Common myeloid progenitor, CD34-positive (primary cell): ENCODE data around the gene CLDN1.
A peak's percentile ranks its signal among the peaks of the same experiment; 100 is the strongest.
"Not testable (repeated sequence)": the region's sequence is repeated elsewhere in the genome, so short reads cannot be mapped to it uniquely, and the experiment has no call there.

Experiments
- CTCF ChIA-PET: fragments of 350-600 bp; sonication (Branson Sonifier 250); formaldehyde crosslinking; loops from one replicate; lab custom pipeline; 2021; ENCODE audit warnings: antibody characterized with exemption; lab: Charles Lee
- POLR2A ChIA-PET: fragments of 350-600 bp; sonication (Branson Sonifier 250); formaldehyde crosslinking; loops from one replicate; lab custom pipeline; 2021; ENCODE audit warnings: antibody characterized with exemption; lab: Charles Lee
- DNase-seq, 3 donors: peaks; one replicate each; pipeline versions ENCODE4 v3.0.0 to v3.0.0-alpha.2; 2013
- H3K27ac ChIP-seq, 2 experiments: 1 replicate in 1 of 2; 2 replicates in 1 of 2; pipeline ENCODE4 v1.7.0; 2013; ENCODE audit warnings: inconsistent platforms in 2 of 2, low read length in 2 of 2, mild to moderate bottlenecking in 2 of 2, low read depth in 1 of 2, moderate library complexity in 1 of 2; ENCODE audit not compliant: severe bottlenecking in 2 of 2, insufficient read depth in 1 of 2, poor library complexity in 1 of 2
- H3K27me3 ChIP-seq, 5 experiments: replicated peaks in 2 of 5; 1 replicate in 3 of 5; 2 replicates in 2 of 5; pipeline versions ENCODE4 v1.6.1 to v1.7.0; 2013; ENCODE audit warnings: low read length in 4 of 5, mild to moderate bottlenecking in 2 of 5, moderate library complexity in 2 of 5, inconsistent platforms in 1 of 5; ENCODE audit not compliant: insufficient read depth in 5 of 5, control insufficient read depth in 4 of 5
- H3K36me3 ChIP-seq, 4 experiments: 1 replicate in 2 of 4; 2 replicates in 2 of 4; pipeline versions ENCODE4 v1.6.1 to v1.7.0; 2013; ENCODE audit warnings: low read length in 3 of 4, control low read depth in 1 of 4, mild to moderate bottlenecking in 1 of 4; ENCODE audit not compliant: control insufficient read depth in 4 of 4, insufficient read depth in 4 of 4
- H3K4me1 ChIP-seq, 4 experiments: 1 replicate in 3 of 4; 2 replicates in 1 of 4; pipeline versions ENCODE4 v1.6.1 to v1.7.1; 2013; ENCODE audit warnings: low read length in 3 of 4, mild to moderate bottlenecking in 3 of 4, control low read depth in 1 of 4, inconsistent platforms in 1 of 4, moderate library complexity in 1 of 4; ENCODE audit not compliant: control insufficient read depth in 4 of 4, insufficient read depth in 4 of 4; ENCODE audit errors: control extremely low read depth in 1 of 4
- H3K4me3 ChIP-seq, 7 experiments: 1 replicate in 4 of 7; 2 replicates in 3 of 7; pipeline versions ENCODE4 v1.5.1 to v1.7.0; 2013; ENCODE audit warnings: mild to moderate bottlenecking in 7 of 7, low read length in 6 of 7, moderate library complexity in 6 of 7, inconsistent platforms in 2 of 7, low read depth in 2 of 7, control low read depth in 1 of 7; ENCODE audit not compliant: insufficient read depth in 4 of 7, control insufficient read depth in 1 of 7; ENCODE audit errors: extremely low read depth in 1 of 7
- H3K9me3 ChIP-seq, 5 experiments: 1 replicate in 4 of 5; 2 replicates in 1 of 5; pipeline versions ENCODE4 v1.6.1 to v1.7.1; 2013; ENCODE audit warnings: low read length in 4 of 5, mild to moderate bottlenecking in 2 of 5, inconsistent platforms in 1 of 5, low read depth in 1 of 5, moderate library complexity in 1 of 5; ENCODE audit not compliant: control insufficient read depth in 4 of 5, insufficient read depth in 2 of 5; ENCODE audit errors: control extremely low read depth in 1 of 5
- WGBS: methylation state at CpG from one replicate; pipeline ENCODE4 v1.1.5; 2013; ENCODE audit not compliant: insufficient coverage; 5-methylcytosine and 5-hydroxymethylcytosine counted together

CLDN1 gene

GRCh38 chr3:190288836-190289235 lies 33.4 kb downstream of the CLDN1 start:
- ChIA-PET CTCF (no interaction called here), POLR2A (no interaction called here)
- no peak for DNase-seq
- Histone ChIP-seq H3K4me1 (no peaks in the 10 kb centered on the region), H3K27ac (no peak overlapping the region), H3K27me3 (no peaks in the 10 kb centered on the region), H3K9me3 (peaks cover 0 to 15% (median 6%) of the 10 kb centered on the region in 5 experiments), H3K4me3 (no peak overlapping the region), H3K36me3 (no peaks in the 10 kb centered on the region)
- WGBS = 96% methylated on average over 2 of the region's 2 CpGs

DNA sequence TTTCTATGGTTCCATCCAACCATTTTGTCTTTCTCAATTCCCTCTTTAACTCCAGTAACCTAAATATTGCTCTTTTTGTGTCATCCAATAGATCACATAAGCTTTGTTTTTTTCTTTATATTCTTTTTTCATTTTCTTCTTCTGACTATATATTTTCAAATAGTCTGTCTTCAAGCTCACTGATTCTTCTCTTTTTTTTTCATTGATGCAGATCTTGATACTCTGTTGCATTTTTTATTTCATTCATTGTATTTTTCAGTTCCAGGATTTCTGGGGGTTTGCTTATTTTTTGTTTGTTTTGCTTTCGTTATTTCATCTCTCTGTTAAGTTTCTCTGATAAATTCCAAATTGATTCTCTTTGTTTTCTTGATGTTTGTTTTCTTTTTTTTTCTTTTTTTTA lies 36.2 kb downstream of the CLDN1 start:
- H3K4me3 ChIP-seq = no peak overlapping the region
- POLR2A ChIA-PET = no interaction called here
- CTCF ChIA-PET = no interaction called here
- no peak overlapping the region for H3K27ac ChIP-seq
- no peaks in the 10 kb centered on the region for H3K36me3 ChIP-seq
- peak in 2 of 3 donors; percentile 10 to 14 for DNase-seq
- H3K4me1 ChIP-seq = no peaks in the 10 kb centered on the region
- peaks cover 0 to 10% (median 0%) of the 10 kb centered on the region in 5 experiments for H3K9me3 ChIP-seq
- WGBS = no CpG with 5 or more reads among the region's 1 CpG
- H3K27me3 ChIP-seq = no peaks in the 10 kb centered on the region

- H3K36me3 ChIP-seq = no peaks in the 10 kb centered on the region
- ChIA-PET POLR2A (no interaction called here), CTCF (interaction anchor here (0.9 kb wide), 1 partner anchor 9 kb away, joined by 3 read pairs; no protein-coding TSS in a partner anchor)
- H3K4me1 ChIP-seq = no peaks in the 10 kb centered on the region
- DNase-seq = no peak
- H3K9me3 ChIP-seq = peaks cover 0 to 9% (median 0%) of the 10 kb centered on the region in 5 experiments
- no peak overlapping the region for H3K27ac ChIP-seq
- H3K4me3 ChIP-seq = no peak overlapping the region
- WGBS = 81% methylated on average over 3 of the region's 4 CpGs
- no peaks in the 10 kb centered on the region for H3K27me3 ChIP-seq
Observed at GRCh38 chr3:190281308-190282051, 40.8 kb downstream of the CLDN1 start.

GRCh38 chr3:190279690-190280089 lies 42.6 kb downstream of the CLDN1 start:
- no peaks in the 10 kb centered on the region for H3K27me3 ChIP-seq
- H3K9me3 ChIP-seq = no peaks in the 10 kb centered on the region
- DNase-seq = no peak
- H3K4me3 ChIP-seq = no peak overlapping the region
- H3K27ac ChIP-seq = no peak overlapping the region
- H3K4me1 ChIP-seq = no peaks in the 10 kb centered on the region
- no peaks in the 10 kb centered on the region for H3K36me3 ChIP-seq
- ChIA-PET POLR2A (no interaction called here), CTCF (interaction anchor here (0.7 to 1.3 kb wide), 2 partner anchors 16 to 105 kb away, joined by 3 read pairs; no protein-coding TSS in a partner anchor)

- H3K36me3 ChIP-seq = no peaks in the 10 kb centered on the region
- H3K4me3 ChIP-seq = no peak overlapping the region
- ChIA-PET CTCF (no interaction called here), POLR2A (no interaction called here)
- no peaks in the 10 kb centered on the region for H3K9me3 ChIP-seq
- H3K27me3 ChIP-seq = no peaks in the 10 kb centered on the region
- no CpG with 5 or more reads among the region's 2 CpGs for WGBS
- H3K4me1 ChIP-seq = no peaks in the 10 kb centered on the region
- no peak for DNase-seq
- no peak overlapping the region for H3K27ac ChIP-seq
Observed at GRCh38 chr3:190272747-190273146, 49.5 kb downstream of the CLDN1 start.

DNA sequence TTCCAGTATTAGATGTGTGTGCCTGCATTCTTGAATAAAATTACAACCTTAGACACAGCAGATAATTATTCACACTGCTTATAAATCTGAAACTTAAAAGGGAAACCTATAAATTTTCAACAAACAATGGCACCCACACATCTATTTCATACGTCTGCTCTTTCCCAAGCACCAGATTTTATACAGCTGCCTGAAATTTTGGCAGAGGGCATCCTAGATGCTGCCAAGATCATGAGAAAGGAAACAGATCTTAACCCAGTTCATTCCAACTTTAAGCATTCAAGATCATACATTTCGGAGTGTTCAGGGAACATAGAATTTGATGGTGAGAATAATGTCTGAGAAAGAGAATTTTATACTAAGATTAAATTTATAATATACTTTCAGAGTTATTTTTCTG lies 53.1 kb downstream of the CLDN1 start:
- H3K4me1 ChIP-seq = no peaks in the 10 kb centered on the region
- no peak overlapping the region for H3K4me3 ChIP-seq
- DNase-seq = no peak
- H3K27me3 ChIP-seq = no peaks in the 10 kb centered on the region
- no peaks in the 10 kb centered on the region for H3K36me3 ChIP-seq
- ChIA-PET POLR2A (no interaction called here), CTCF (no interaction called here)
- H3K27ac ChIP-seq = no peak overlapping the region
- 71% methylated on average over 1 of the region's 2 CpGs for WGBS
- H3K9me3 ChIP-seq = no peaks in the 10 kb centered on the region

DNA sequence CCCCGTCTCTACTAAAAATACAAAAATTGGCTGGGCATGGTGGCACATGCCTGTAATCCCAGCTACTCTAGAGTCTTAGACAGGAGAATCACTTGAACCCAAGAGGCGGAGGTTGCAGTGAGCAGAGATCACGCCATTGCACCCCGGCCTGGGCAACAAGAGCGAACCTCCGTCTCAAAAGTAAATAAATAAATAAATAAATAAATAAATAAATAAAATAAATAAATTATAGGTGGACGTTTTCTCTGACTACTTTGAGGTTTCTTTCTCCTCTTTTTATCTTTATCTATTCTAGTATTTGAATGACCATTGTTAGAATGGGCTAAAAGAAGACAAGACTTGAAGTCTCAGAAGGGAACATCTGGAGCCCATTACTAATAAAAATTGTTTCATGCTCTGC lies 54.8 kb downstream of the CLDN1 start:
- H3K4me3 ChIP-seq, DNase-seq, H3K4me1 ChIP-seq, H3K27me3 ChIP-seq, H3K36me3 ChIP-seq, H3K9me3 ChIP-seq, POLR2A ChIA-PET, H3K27ac ChIP-seq: not testable (repeated sequence)
- WGBS = no CpG with 5 or more reads among the region's 7 CpGs
- CTCF ChIA-PET = interaction anchor here (2.2 kb wide), 1 partner anchor 11 kb away, joined by 5 read pairs; no protein-coding TSS in a partner anchor
